ENCODE results near the gene KMT2D. TPM values are rescaled to one million over a fixed set of nuclear protein-coding genes. Genes with fewer than 3 reads are reported as not detected.

KMT2D gene, protein sequence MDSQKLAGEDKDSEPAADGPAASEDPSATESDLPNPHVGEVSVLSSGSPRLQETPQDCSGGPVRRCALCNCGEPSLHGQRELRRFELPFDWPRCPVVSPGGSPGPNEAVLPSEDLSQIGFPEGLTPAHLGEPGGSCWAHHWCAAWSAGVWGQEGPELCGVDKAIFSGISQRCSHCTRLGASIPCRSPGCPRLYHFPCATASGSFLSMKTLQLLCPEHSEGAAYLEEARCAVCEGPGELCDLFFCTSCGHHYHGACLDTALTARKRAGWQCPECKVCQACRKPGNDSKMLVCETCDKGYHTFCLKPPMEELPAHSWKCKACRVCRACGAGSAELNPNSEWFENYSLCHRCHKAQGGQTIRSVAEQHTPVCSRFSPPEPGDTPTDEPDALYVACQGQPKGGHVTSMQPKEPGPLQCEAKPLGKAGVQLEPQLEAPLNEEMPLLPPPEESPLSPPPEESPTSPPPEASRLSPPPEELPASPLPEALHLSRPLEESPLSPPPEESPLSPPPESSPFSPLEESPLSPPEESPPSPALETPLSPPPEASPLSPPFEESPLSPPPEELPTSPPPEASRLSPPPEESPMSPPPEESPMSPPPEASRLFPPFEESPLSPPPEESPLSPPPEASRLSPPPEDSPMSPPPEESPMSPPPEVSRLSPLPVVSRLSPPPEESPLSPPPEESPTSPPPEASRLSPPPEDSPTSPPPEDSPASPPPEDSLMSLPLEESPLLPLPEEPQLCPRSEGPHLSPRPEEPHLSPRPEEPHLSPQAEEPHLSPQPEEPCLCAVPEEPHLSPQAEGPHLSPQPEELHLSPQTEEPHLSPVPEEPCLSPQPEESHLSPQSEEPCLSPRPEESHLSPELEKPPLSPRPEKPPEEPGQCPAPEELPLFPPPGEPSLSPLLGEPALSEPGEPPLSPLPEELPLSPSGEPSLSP (N-terminal part only)
- total RNA-seq (100 to 1,000 TPM; 148 to 169 TPM), polyA plus RNA-seq (ENCODE audit: insufficient read depth, low read depth, low replicate concordance) (67.1 TPM)
- long read RNA-seq, donor 1, partial matches to known transcripts: 0 of 2 reads
- long read RNA-seq, donor 1, other reads (novel, unspliced or antisense): 0 of 2 reads
- long read RNA-seq, donor 2, partial matches to known transcripts: 0 of 3 reads
- long read RNA-seq, donor 2, other reads (novel, unspliced or antisense): 0 of 3 reads

GRCh38 chr12:49060237-49061156 is at the start of gene KMT2D:
Gene KMT2D, minus strand, starts transcription at chr12:49060794. Its CDS starts 5,470 bp downstream, at chr12:49055324.
- peaks cover 38% of the 10 kb centered on the region for H3K4me1 ChIP-seq

GRCh38 chr12:49109641-49110463 is 49.3 kb upstream of the KMT2D start:
- Histone ChIP-seq H3K4me1 (peaks cover 35% of the 10 kb centered on the region), H3K4me3 (peak overlapping the region; percentile 73 to 99), H3K36me3 (ENCODE audit: low read depth, missing control alignments) (no peaks in the 10 kb centered on the region), H3K27ac (peak overlapping the region; percentile 94 to 97), H3K9me3 (no peaks in the 10 kb centered on the region), H3K27me3 (no peaks in the 10 kb centered on the region)
- intact Hi-C loops (cut with DNase I; ENCODE audit: low total_unique reads): no loop called here
- WGBS, 2 donors: 2 to 4% methylated on average over 18 to 33 of the region's 33 CpGs
- TF ChIP-seq CTCF (IDR thresholded peaks at IDR 0.05): no peak
- TF ChIP-seq POLR2A (IDR thresholded peaks at IDR 0.05): no peak
- DNase-seq: peak; percentile 46

More at GRCh38 chr12:49060237-49061156, at the start of gene KMT2D:
- H3K27ac ChIP-seq: peak within 1 kb of the TSS; percentile 96 to 98
- TF ChIP-seq CTCF (IDR thresholded peaks at IDR 0.05): peak in 2 of 3 experiments; percentile 37 to 66
- no peak for TF ChIP-seq POLR2A (IDR thresholded peaks at IDR 0.05)
- H3K9me3 ChIP-seq: no peaks in the 10 kb centered on the region
- H3K36me3 ChIP-seq (ENCODE audit: low read depth, missing control alignments): no peaks in the 10 kb centered on the region
- intact Hi-C loops (cut with DNase I; ENCODE audit: low total_unique reads): no loop called here
- peak; percentile 96 for DNase-seq
- H3K27me3 ChIP-seq: no peaks in the 10 kb centered on the region
- peak within 1 kb of the TSS; percentile 92 to 100 for H3K4me3 ChIP-seq
- 0 to 3% methylated on average over 12 to 50 of the region's 74 CpGs for WGBS, 2 donors

DNA sequence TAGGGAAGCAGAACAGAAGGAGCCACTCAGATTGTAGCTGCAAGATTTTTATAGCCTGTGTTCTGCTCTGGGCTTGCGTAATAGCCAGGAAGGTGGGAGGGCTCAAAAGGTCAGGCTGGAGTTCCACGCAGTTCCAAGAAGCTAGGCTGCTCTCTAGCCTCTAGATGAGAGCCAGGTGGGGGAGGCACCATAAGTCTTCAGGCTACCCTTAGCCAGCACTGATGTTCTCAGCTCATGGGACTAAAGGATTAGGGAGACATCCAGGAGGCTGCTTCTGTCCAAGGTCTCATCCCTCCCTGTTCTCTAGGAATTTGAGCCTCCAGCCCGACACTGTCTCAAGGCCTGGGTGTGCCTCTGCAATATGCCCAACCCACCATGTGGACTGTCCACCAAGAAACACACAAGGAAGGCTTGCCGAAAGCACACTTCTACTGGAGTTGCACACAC is 48.4 kb upstream of the KMT2D start:
- H3K4me1 ChIP-seq: peaks cover 35% of the 10 kb centered on the region
- H3K9me3 ChIP-seq: no peaks in the 10 kb centered on the region
- peak overlapping the region in 1 of 2 donors; percentile 99 for H3K4me3 ChIP-seq
- H3K27ac ChIP-seq: peak overlapping the region; percentile 94 to 97
- H3K27me3 ChIP-seq: no peaks in the 10 kb centered on the region
- H3K36me3 ChIP-seq (ENCODE audit: low read depth, missing control alignments): no peaks in the 10 kb centered on the region
- TF ChIP-seq CTCF (IDR thresholded peaks at IDR 0.05): no peak
- no peak for TF ChIP-seq POLR2A (IDR thresholded peaks at IDR 0.05)
- DNase-seq: peak; percentile 90
- intact Hi-C loops (cut with DNase I; ENCODE audit: low total_unique reads): no loop called here
- 10 to 21% methylated on average over 4 of the region's 4 CpGs for WGBS, 2 donors

All from testis (tissue), 5 donors.